ENCODE data around the gene MAP1LC3A.

DNA sequence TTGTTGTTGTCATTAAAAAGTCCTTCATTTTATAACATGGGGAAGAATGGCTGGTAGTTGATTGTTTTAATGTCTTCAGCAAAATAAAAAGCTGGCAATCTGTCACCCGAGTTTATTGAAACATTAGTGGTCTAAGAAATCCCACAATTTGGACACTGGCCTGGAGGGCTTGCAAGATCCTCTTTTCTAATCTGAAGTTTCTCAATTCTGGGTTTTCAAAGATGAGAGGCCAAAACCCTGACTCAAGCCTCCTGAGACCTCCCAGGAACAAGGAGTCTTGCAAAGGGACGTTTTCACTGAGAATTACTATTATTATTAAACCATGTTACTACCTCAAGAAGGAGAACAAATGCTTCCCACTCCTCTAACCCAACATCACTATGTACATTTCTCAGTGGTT, 19.5 kb downstream of the MAP1LC3A start:
- TF ChIP-seq, protein P1, sequence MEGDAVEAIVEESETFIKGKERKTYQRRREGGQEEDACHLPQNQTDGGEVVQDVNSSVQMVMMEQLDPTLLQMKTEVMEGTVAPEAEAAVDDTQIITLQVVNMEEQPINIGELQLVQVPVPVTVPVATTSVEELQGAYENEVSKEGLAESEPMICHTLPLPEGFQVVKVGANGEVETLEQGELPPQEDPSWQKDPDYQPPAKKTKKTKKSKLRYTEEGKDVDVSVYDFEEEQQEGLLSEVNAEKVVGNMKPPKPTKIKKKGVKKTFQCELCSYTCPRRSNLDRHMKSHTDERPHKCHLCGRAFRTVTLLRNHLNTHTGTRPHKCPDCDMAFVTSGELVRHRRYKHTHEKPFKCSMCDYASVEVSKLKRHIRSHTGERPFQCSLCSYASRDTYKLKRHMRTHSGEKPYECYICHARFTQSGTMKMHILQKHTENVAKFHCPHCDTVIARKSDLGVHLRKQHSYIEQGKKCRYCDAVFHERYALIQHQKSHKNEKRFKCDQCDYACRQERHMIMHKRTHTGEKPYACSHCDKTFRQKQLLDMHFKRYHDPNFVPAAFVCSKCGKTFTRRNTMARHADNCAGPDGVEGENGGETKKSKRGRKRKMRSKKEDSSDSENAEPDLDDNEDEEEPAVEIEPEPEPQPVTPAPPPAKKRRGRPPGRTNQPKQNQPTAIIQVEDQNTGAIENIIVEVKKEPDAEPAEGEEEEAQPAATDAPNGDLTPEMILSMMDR (IDR thresholded peaks at IDR 0.05; ENCODE audit: low read depth, low read length): no peak
- no peak for TF ChIP-seq EZH2phosphoT487 (IDR thresholded peaks at IDR 0.05; ENCODE audit: low read depth)
